Ishikawa (cell line): Measurements from ENCODE around the gene GATAD2A.

Experiments
- EGR1 ChIP-seq: IDR thresholded peaks from 2 replicates; pipeline ENCODE4 v1.6.1; 2012
- EP300 ChIP-seq: IDR thresholded peaks from 2 replicates; pipeline ENCODE4 v1.6.1; 2012; ENCODE audit warnings: borderline replicate concordance
- FOXM1 ChIP-seq: IDR thresholded peaks from 2 replicates; pipeline ENCODE4 v1.6.1; 2012; ENCODE audit warnings: low read depth, borderline replicate concordance
- NFIC ChIP-seq: IDR thresholded peaks from 2 replicates; pipeline ENCODE4 v1.6.1; 2012
- RAD21 ChIP-seq: IDR thresholded peaks from 2 replicates; pipeline ENCODE4 v1.6.1; 2012; ENCODE audit warnings: low read depth
- ZBTB7A ChIP-seq: IDR thresholded peaks from 2 replicates; pipeline ENCODE4 v1.6.1; 2012; ENCODE audit warnings: low read depth
- TF ChIP-seq, protein P1 (sequence below): IDR thresholded peaks from 2 replicates; pipeline ENCODE4 v1.6.1; 2012

DNA sequence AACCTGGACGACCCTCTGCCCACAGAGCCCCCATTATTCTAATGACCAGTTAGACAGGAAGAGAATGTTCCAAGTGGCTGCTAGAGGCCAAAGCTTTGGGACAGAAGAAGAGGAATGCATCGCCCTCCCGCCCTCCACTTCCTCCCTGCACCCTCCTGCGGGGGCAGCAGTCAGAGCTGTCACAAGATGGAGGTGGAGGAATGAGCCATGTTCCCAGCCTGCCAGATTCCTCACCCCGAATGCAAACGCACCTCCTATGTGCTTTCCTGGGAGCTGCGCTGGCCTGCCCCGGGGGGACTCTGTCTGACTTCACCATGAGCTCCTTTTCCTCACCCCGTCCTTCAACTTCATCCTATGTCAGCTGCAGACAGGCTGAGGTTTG, 124.9 kb downstream of the GATAD2A start:
- TF ChIP-seq EP300 (no peak), FOXM1 (no peak), EGR1 (no peak), NFIC (no peak), ZBTB7A (no peak), RAD21 (no peak)
- TF ChIP-seq, protein P1, sequence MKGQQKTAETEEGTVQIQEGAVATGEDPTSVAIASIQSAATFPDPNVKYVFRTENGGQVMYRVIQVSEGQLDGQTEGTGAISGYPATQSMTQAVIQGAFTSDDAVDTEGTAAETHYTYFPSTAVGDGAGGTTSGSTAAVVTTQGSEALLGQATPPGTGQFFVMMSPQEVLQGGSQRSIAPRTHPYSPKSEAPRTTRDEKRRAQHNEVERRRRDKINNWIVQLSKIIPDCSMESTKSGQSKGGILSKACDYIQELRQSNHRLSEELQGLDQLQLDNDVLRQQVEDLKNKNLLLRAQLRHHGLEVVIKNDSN = no peak
